IMR-90 (cell line): Measurements from ENCODE around the gene FAAP100. TPM values are rescaled to one million over a fixed set of nuclear protein-coding genes. Genes with fewer than 3 reads are reported as not detected.

Experiments used
- microRNA-seq, 2 experiments: library from miRNA; stranded (forward) in 1 of 2; unstranded in 1 of 2; fragments of 10-50 nt in 1 of 2; fragments of <30 nt in 1 of 2; gene quantifications in 1 of 2; microRNA quantifications in 1 of 2; one replicate each; pipeline versions ENCODE3 to v1.1.0; 2013 to 2020; ENCODE audit not compliant: insufficient read depth in 1 of 2, insufficient read length in 1 of 2, unreplicated experiment in 1 of 2
- polyA plus RNA-seq, 3 experiments: library from polyadenylated mRNA; depleted of rRNA; stranded (reverse); fragments of >200 nt; gene quantifications; 2 replicates each; pipeline ENCODE4 v1.2.3, GENCODE V29; 2012; ENCODE audit warnings: low replicate concordance in 1 of 3
- small RNA-seq, 5 experiments: library from RNA; depleted of rRNA; stranded (forward); fragments of <200 nt; gene quantifications; one replicate each; pipeline ENCODE3, GENCODE V24; 2012
- total RNA-seq: library from RNA; depleted of rRNA; stranded (reverse); fragments of >200 nt; gene quantifications from 2 replicates; pipeline ENCODE4 v1.2.3, GENCODE V29; 2012; rRNA removed

Gene FAAP100
- total and polyA plus RNA-seq, 2 of the 4 experiments (the other 2 are of a cell fraction): 7.9 to 24.8 TPM

Small RNA genes lying within 50 kb of the gene (microRNA-seq; reads per million reads assigned to microRNA genes)
- not detected for gene RF00019 (ENCODE audit: insufficient read depth, insufficient read length)

Small RNA genes lying within 50 kb of the gene (small RNA-seq; reads per million reads assigned to genes)
- gene RF00019: 0 reads per million in 5 experiments

Other genes starting within 250 kb of the FAAP100 start
- 0.36 and 0.83 TPM in 2 replicates for gene BAHCC1, start 156.9 kb downstream of the FAAP100 start, total RNA-seq
- gene BAHCC1, start 156.9 kb downstream of the FAAP100 start, polyA plus RNA-seq (2012; rRNA removed): 7.8 and 8.1 TPM in 2 replicates
- gene ACTG1, start 39.6 kb downstream of the FAAP100 start, total RNA-seq: 12,144 and 15,732 TPM in 2 replicates
- 10,271 and 10,907 TPM in 2 replicates for gene ACTG1, start 39.6 kb downstream of the FAAP100 start, polyA plus RNA-seq (2012; rRNA removed)
- 0.18 and 0.28 TPM in 2 replicates for gene FSCN2, start 24.0 kb downstream of the FAAP100 start, total RNA-seq
- gene FSCN2, start 24.0 kb downstream of the FAAP100 start, polyA plus RNA-seq (2012; rRNA removed): 0.84 and 1.1 TPM in 2 replicates
- gene NPLOC4, start 84.8 kb upstream of the FAAP100 start, total RNA-seq: 66.1 and 70.4 TPM in 2 replicates
- 74.9 and 78.3 TPM in 2 replicates for gene NPLOC4, start 84.8 kb upstream of the FAAP100 start, polyA plus RNA-seq (2012; rRNA removed)
- 1.1 and 1.4 TPM in 2 replicates for gene TSPAN10, start 84.8 kb upstream of the FAAP100 start, total RNA-seq
- 4.5 and 5.3 TPM in 2 replicates for gene TSPAN10, start 84.8 kb upstream of the FAAP100 start, polyA plus RNA-seq (2012; rRNA removed)
- not detected in 2 replicates for gene PDE6G, start 104.2 kb upstream of the FAAP100 start, total RNA-seq
- 1.3 and 2.7 TPM in 2 replicates for gene PDE6G, start 104.2 kb upstream of the FAAP100 start, polyA plus RNA-seq (2012; rRNA removed)
- gene OXLD1, start 114.3 kb upstream of the FAAP100 start, total RNA-seq: 9.9 and 10.3 TPM in 2 replicates
- 22.3 and 26.4 TPM in 2 replicates for gene OXLD1, start 114.3 kb upstream of the FAAP100 start, polyA plus RNA-seq (2012; rRNA removed)
- gene CCDC137, start 114.4 kb upstream of the FAAP100 start, total RNA-seq: 7.5 and 9.2 TPM in 2 replicates
- gene CCDC137, start 114.4 kb upstream of the FAAP100 start, polyA plus RNA-seq (2012; rRNA removed): 18.4 and 23.2 TPM in 2 replicates
- gene ARL16, start 131.4 kb upstream of the FAAP100 start, total RNA-seq: 42.8 and 51.1 TPM in 2 replicates
- gene ARL16, start 131.4 kb upstream of the FAAP100 start, polyA plus RNA-seq (2012; rRNA removed): 77.9 and 83.1 TPM in 2 replicates
- gene HGS, start 131.7 kb upstream of the FAAP100 start, total RNA-seq: 49.4 and 52.5 TPM in 2 replicates
- gene HGS, start 131.7 kb upstream of the FAAP100 start, polyA plus RNA-seq (2012; rRNA removed): 137 and 169 TPM in 2 replicates
- gene MRPL12, start 151.0 kb upstream of the FAAP100 start, total RNA-seq: 17.2 and 17.5 TPM in 2 replicates
- gene MRPL12, start 151.0 kb upstream of the FAAP100 start, polyA plus RNA-seq (2012; rRNA removed): 111 and 127 TPM in 2 replicates
- 12.2 and 14.9 TPM in 2 replicates for gene SLC25A10, start 159.9 kb upstream of the FAAP100 start, total RNA-seq
- 19.0 and 20.2 TPM in 2 replicates for gene SLC25A10, start 159.9 kb upstream of the FAAP100 start, polyA plus RNA-seq (2012; rRNA removed)